ENCODE data around the gene ANTXR2. TPM values are rescaled to one million over a fixed set of nuclear protein-coding genes. Genes with fewer than 3 reads are reported as not detected.

Gene ANTXR2
- total RNA-seq, 1 experiment from 2014 or later = not detected

GRCh38 chr4:79883290-79883689 is 189.7 kb downstream of the ANTXR2 start:
- Histone ChIP-seq H3K4me2 (ENCODE audit: low read depth, low read length, poor library complexity, severe bottlenecking) (no peak overlapping the region), H3K27me3 (ENCODE audit: low read length) (no peaks in the 10 kb centered on the region), H4K20me1 (ENCODE audit: insufficient read depth, low read depth, low read length) (no peaks in the 10 kb centered on the region), H3K9me3 (ENCODE audit: low read length) (no peaks in the 10 kb centered on the region), H3K9ac (ENCODE audit: low read length) (no peak overlapping the region), H3K79me2 (ENCODE audit: low read length) (no peaks in the 10 kb centered on the region), H3K4me3 (ENCODE audit: low read length) (no peak overlapping the region), H2AFZ (ENCODE audit: low read length) (no peak overlapping the region), H3K4me1 (ENCODE audit: low read length) (no peaks in the 10 kb centered on the region), H3K36me3 (ENCODE audit: insufficient read depth, low read length) (no peaks in the 10 kb centered on the region), H3K9me2 (replicated peaks; ENCODE audit: insufficient read depth, low read length) (no peaks in the 10 kb centered on the region), H3K27ac (ENCODE audit: low read length) (no peak overlapping the region)
- DNase-seq = no peak

GRCh38 chr4:79882806-79883205 is 190.2 kb downstream of the ANTXR2 start:
- H3K36me3 ChIP-seq (ENCODE audit: insufficient read depth, low read length) = no peaks in the 10 kb centered on the region
- no peak overlapping the region for H3K4me3 ChIP-seq (ENCODE audit: low read length)
- H3K9ac ChIP-seq (ENCODE audit: low read length) = no peak overlapping the region
- no peak for DNase-seq
- no peak overlapping the region for H3K27ac ChIP-seq (ENCODE audit: low read length)
- H4K20me1 ChIP-seq (ENCODE audit: insufficient read depth, low read depth, low read length) = no peaks in the 10 kb centered on the region
- H3K9me3 ChIP-seq (ENCODE audit: low read length) = no peaks in the 10 kb centered on the region
- H3K4me2 ChIP-seq (ENCODE audit: low read depth, low read length, poor library complexity, severe bottlenecking) = no peak overlapping the region
- no peaks in the 10 kb centered on the region for H3K9me2 ChIP-seq (replicated peaks; ENCODE audit: insufficient read depth, low read length)
- H2AFZ ChIP-seq (ENCODE audit: low read length) = no peak overlapping the region
- H3K79me2 ChIP-seq (ENCODE audit: low read length) = no peaks in the 10 kb centered on the region
- H3K27me3 ChIP-seq (ENCODE audit: low read length) = no peaks in the 10 kb centered on the region
- H3K4me1 ChIP-seq (ENCODE audit: low read length) = no peaks in the 10 kb centered on the region

- Histone ChIP-seq H3K36me3 (ENCODE audit: insufficient read depth, low read length) (no peaks in the 10 kb centered on the region), H2AFZ (ENCODE audit: low read length) (no peak overlapping the region), H3K27me3 (ENCODE audit: low read length) (no peaks in the 10 kb centered on the region), H3K4me3 (ENCODE audit: low read length) (no peak overlapping the region), H3K4me2 (ENCODE audit: low read depth, low read length, poor library complexity, severe bottlenecking) (no peak overlapping the region), H4K20me1 (ENCODE audit: insufficient read depth, low read depth, low read length) (no peaks in the 10 kb centered on the region), H3K4me1 (ENCODE audit: low read length) (no peaks in the 10 kb centered on the region), H3K27ac (ENCODE audit: low read length) (no peak overlapping the region), H3K9me2 (replicated peaks; ENCODE audit: insufficient read depth, low read length) (no peaks in the 10 kb centered on the region), H3K79me2 (ENCODE audit: low read length) (no peaks in the 10 kb centered on the region), H3K9me3 (ENCODE audit: low read length) (no peaks in the 10 kb centered on the region), H3K9ac (ENCODE audit: low read length) (no peak overlapping the region)
- no peak for DNase-seq
Measured at GRCh38 chr4:79881407-79881806, 191.6 kb downstream of the ANTXR2 start.

DNA sequence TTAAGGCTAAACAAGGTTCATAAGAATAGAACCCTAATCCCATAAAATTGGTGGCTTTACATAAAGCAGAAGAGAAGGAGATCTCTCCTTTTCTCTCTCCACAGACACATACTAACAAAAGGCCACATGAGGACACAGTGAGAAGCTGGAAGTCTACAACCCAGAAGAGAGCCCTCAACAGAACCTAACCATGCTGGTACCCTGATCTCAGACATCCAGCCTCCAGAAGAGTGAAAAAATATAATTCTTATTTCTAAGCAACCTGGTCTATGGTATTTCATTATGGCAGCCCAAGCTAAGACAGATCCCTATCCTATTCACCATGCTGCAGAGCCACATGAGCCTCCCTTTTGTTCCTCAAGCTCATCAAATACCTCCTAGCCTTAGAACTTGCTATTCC is 195.5 kb downstream of the ANTXR2 start:
- Histone ChIP-seq H3K4me3 (ENCODE audit: low read length) (no peak overlapping the region), H3K4me1 (ENCODE audit: low read length) (no peaks in the 10 kb centered on the region), H3K9me3 (ENCODE audit: low read length) (no peaks in the 10 kb centered on the region), H4K20me1 (ENCODE audit: insufficient read depth, low read depth, low read length) (no peaks in the 10 kb centered on the region), H3K36me3 (ENCODE audit: insufficient read depth, low read length) (no peaks in the 10 kb centered on the region), H3K4me2 (ENCODE audit: low read depth, low read length, poor library complexity, severe bottlenecking) (no peak overlapping the region), H3K9ac (ENCODE audit: low read length) (no peak overlapping the region), H3K27me3 (ENCODE audit: low read length) (no peaks in the 10 kb centered on the region), H3K79me2 (ENCODE audit: low read length) (no peaks in the 10 kb centered on the region), H3K27ac (ENCODE audit: low read length) (no peak overlapping the region), H2AFZ (ENCODE audit: low read length) (no peak overlapping the region), H3K9me2 (replicated peaks; ENCODE audit: insufficient read depth, low read length) (no peaks in the 10 kb centered on the region)
- DNase-seq = no peak

GRCh38 chr4:79875344-79875899 is 197.6 kb downstream of the ANTXR2 start:
- no peak overlapping the region for H2AFZ ChIP-seq (ENCODE audit: low read length)

GRCh38 chr4:79874197-79874596 is 198.8 kb downstream of the ANTXR2 start:
- H3K4me3 ChIP-seq (ENCODE audit: low read length) = no peak overlapping the region
- H3K9ac ChIP-seq (ENCODE audit: low read length) = no peak overlapping the region
- no peak overlapping the region for H3K4me2 ChIP-seq (ENCODE audit: low read depth, low read length, poor library complexity, severe bottlenecking)
- no peak for DNase-seq
- no peaks in the 10 kb centered on the region for H3K27me3 ChIP-seq (ENCODE audit: low read length)
- no peaks in the 10 kb centered on the region for H3K36me3 ChIP-seq (ENCODE audit: insufficient read depth, low read length)
- H3K79me2 ChIP-seq (ENCODE audit: low read length) = no peaks in the 10 kb centered on the region
- H3K9me2 ChIP-seq (replicated peaks; ENCODE audit: insufficient read depth, low read length) = no peaks in the 10 kb centered on the region
- no peaks in the 10 kb centered on the region for H4K20me1 ChIP-seq (ENCODE audit: insufficient read depth, low read depth, low read length)
- no peaks in the 10 kb centered on the region for H3K9me3 ChIP-seq (ENCODE audit: low read length)
- no peaks in the 10 kb centered on the region for H3K4me1 ChIP-seq (ENCODE audit: low read length)
- no peak overlapping the region for H2AFZ ChIP-seq (ENCODE audit: low read length)
- no peak overlapping the region for H3K27ac ChIP-seq (ENCODE audit: low read length)

More at GRCh38 chr4:79875344-79875899, 197.6 kb downstream of the ANTXR2 start:
- Histone ChIP-seq H3K9me3 (ENCODE audit: low read length) (no peaks in the 10 kb centered on the region), H3K9ac (ENCODE audit: low read length) (no peak overlapping the region), H3K27ac (ENCODE audit: low read length) (no peak overlapping the region), H3K4me3 (ENCODE audit: low read length) (no peak overlapping the region), H3K9me2 (replicated peaks; ENCODE audit: insufficient read depth, low read length) (no peaks in the 10 kb centered on the region), H3K4me1 (ENCODE audit: low read length) (no peaks in the 10 kb centered on the region), H3K79me2 (ENCODE audit: low read length) (no peaks in the 10 kb centered on the region), H4K20me1 (ENCODE audit: insufficient read depth, low read depth, low read length) (no peaks in the 10 kb centered on the region), H3K27me3 (ENCODE audit: low read length) (no peaks in the 10 kb centered on the region), H3K36me3 (ENCODE audit: insufficient read depth, low read length) (no peaks in the 10 kb centered on the region), H3K4me2 (ENCODE audit: low read depth, low read length, poor library complexity, severe bottlenecking) (no peak overlapping the region)
- DNase-seq = no peak

GRCh38 chr4:79872738-79873137 is 200.3 kb downstream of the ANTXR2 start:
- no peaks in the 10 kb centered on the region for H3K27me3 ChIP-seq (ENCODE audit: low read length)
- no peaks in the 10 kb centered on the region for H4K20me1 ChIP-seq (ENCODE audit: insufficient read depth, low read depth, low read length)
- no peak overlapping the region for H3K9ac ChIP-seq (ENCODE audit: low read length)
- H3K9me3 ChIP-seq (ENCODE audit: low read length) = no peaks in the 10 kb centered on the region
- no peaks in the 10 kb centered on the region for H3K9me2 ChIP-seq (replicated peaks; ENCODE audit: insufficient read depth, low read length)
- no peak overlapping the region for H3K27ac ChIP-seq (ENCODE audit: low read length)
- H3K79me2 ChIP-seq (ENCODE audit: low read length) = no peaks in the 10 kb centered on the region
- no peaks in the 10 kb centered on the region for H3K36me3 ChIP-seq (ENCODE audit: insufficient read depth, low read length)
- no peak for DNase-seq
- H3K4me2 ChIP-seq (ENCODE audit: low read depth, low read length, poor library complexity, severe bottlenecking) = no peak overlapping the region
- no peak overlapping the region for H3K4me3 ChIP-seq (ENCODE audit: low read length)
- no peak overlapping the region for H2AFZ ChIP-seq (ENCODE audit: low read length)
- H3K4me1 ChIP-seq (ENCODE audit: low read length) = no peaks in the 10 kb centered on the region

DNA sequence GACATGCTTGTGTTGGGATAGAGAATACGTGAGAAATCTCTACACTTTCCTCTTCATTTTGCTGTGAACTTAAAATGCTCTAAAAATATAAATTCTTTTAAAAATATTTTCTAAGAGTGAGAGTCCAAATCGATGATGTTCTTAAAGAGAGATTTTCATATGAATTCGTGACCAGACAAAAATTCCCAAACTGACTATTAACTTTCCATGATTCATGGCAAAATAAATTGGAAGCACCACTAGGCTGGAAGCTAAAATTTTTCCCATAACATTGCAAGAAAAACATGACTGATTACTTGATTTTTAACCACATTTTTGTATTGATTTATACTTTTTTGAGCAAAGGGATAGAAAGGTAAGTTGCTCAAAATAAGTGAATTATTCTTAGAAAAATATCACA is 201.1 kb downstream of the ANTXR2 start:
- Histone ChIP-seq H3K4me2 (ENCODE audit: low read depth, low read length, poor library complexity, severe bottlenecking) (no peak overlapping the region), H3K27me3 (ENCODE audit: low read length) (no peaks in the 10 kb centered on the region), H3K79me2 (ENCODE audit: low read length) (no peaks in the 10 kb centered on the region), H3K9me3 (ENCODE audit: low read length) (no peaks in the 10 kb centered on the region), H2AFZ (ENCODE audit: low read length) (no peak overlapping the region), H3K27ac (ENCODE audit: low read length) (no peak overlapping the region), H3K36me3 (ENCODE audit: insufficient read depth, low read length) (no peaks in the 10 kb centered on the region), H3K9ac (ENCODE audit: low read length) (no peak overlapping the region), H3K4me1 (ENCODE audit: low read length) (no peaks in the 10 kb centered on the region), H3K4me3 (ENCODE audit: low read length) (no peak overlapping the region), H4K20me1 (ENCODE audit: insufficient read depth, low read depth, low read length) (no peaks in the 10 kb centered on the region), H3K9me2 (replicated peaks; ENCODE audit: insufficient read depth, low read length) (no peaks in the 10 kb centered on the region)
- DNase-seq = no peak

Data from Karpas-422 (cell line).